GM12878 (cell line): ENCODE results near the gene APBB1IP.

Experiments
- CBX5 ChIP-seq: sonication (generic); IDR thresholded peaks from 2 replicates; pipeline ENCODE4 v1.6.1; 2016; ENCODE audit warnings: low read depth, moderate library complexity, mild to moderate bottlenecking, inconsistent platforms
- EZH2 ChIP-seq: IDR thresholded peaks from 2 replicates; pipeline ENCODE4 v1.6.1; 2012; ENCODE audit warnings: low read depth, mild to moderate bottlenecking, control low read depth, inconsistent platforms, low read length, borderline replicate concordance; ENCODE audit not compliant: control insufficient read depth
- ZNF274 ChIP-seq: IDR thresholded peaks from one replicate; pipeline ENCODE4 v1.8.0; 2011; ENCODE audit not compliant: insufficient read length, insufficient read depth

GRCh38 chr10:26479766-26480492 lies 41.8 kb downstream of the APBB1IP start:
- no peak for TF ChIP-seq EZH2
- no peak for TF ChIP-seq CBX5
- TF ChIP-seq ZNF274: no peak
